HG03280 (cell line): Measurements from ENCODE around the gene PDHB.

Source experiments
- ATAC-seq: cut with Tn5 transposase; IDR thresholded peaks from one replicate; pipeline ENCODE4 v1.9.1; 2021; ENCODE audit warnings: mild to moderate bottlenecking, moderate library complexity; ENCODE audit not compliant: unreplicated experiment

Gene PDHB

DNA sequence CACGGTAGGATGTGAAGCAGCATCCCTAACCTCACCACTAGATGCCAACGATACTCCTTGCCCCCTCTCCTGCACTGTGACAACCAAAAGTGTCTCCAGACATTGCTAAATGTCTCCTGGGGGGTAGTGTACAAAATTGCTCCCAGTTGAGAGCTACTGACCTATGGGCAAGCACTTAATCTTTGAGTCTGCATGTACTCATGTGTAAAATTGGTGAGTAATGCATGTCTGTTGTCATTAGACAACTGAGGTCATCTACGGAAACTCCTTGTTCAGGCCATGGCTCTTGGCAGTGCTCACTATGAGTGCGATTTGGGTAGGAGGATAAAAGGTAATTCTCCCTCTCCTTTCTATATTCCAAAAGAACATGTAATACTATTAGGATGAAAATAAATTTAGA lies 29.2 kb downstream of the PDHB start:
- no peak for ATAC-seq

DNA sequence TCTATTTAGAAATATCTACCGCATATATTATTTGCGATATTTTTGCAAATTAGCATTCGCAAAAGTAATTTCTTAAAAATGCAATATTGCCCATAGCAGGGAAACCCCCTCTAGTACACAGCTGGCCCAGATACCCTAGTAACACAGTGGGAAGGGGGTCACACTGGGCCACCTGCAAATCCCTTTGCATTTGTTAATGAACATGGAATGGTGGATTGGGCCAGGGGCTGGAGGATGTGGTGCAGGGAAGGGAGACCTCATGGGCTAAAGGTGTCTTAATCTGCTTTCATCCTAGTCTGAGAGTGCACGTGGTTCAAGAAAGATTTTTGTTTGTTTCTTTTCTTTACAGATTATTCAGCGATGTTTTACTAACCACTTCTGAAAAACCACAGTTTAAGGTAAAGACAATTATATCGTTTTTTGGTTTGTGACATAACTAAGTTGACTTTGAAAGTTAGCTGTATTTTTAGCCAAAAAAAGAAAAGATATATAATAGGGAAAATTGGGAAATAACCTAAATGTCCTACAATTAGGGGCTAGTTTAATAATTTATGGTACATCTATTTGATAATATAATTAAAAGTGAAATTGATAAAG lies 30.0 kb downstream of the PDHB start:
- no peak for ATAC-seq

DNA sequence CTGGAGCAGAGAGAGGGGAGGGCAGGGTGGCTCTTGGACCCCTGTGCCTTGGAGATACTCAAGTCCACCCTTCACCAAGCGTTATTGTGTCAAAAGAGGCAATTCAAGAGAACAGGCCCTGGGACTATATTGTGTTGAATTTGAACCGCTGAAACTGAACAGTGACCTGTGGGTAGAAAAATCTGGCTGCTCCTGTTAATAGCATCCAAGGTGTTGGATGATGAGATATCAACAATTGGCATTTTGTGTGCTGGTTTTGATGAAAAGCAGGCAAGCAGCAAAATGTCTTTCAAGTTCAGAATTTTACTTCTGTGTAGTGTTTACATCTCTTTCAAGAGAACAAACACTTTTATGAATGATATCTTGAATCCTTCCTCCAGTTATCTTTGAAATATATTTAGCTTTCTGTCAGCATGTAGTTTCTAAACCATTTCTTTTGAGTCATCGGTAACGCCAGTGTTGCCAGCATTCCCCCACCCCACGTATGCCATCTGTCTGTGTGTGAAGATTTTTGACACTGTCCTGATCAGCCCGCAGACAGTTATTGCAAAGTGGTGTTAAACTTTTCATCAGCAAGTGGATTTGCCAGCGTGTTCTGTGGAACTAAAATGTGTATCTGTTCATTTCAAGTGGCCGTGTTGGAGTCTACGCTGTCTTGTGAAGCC lies 34.8 kb downstream of the PDHB start:
- ATAC-seq = no peak

DNA sequence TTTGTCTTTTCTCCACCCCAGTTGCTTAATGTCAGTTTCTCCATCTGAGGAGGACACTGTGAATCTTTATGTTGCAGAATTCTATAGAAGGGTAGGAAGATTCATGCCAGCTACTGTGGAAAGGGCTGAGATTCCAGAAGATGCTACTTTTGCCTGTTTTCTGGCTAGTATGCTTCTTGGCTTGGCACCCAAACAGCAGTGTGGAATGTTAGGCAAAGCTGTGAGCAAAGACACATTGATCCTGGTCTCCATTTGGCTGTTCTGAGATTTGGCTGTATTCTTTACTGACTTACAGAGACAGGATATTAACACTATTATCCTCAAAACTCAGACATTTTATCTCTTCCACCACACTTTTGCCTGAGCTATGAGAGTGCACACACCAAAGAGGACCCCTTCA lies 39.3 kb downstream of the PDHB start:
- no peak for ATAC-seq

- ATAC-seq = no peak
Measured at GRCh38 chr3:58392181-58392580, 41.5 kb downstream of the PDHB start.

DNA sequence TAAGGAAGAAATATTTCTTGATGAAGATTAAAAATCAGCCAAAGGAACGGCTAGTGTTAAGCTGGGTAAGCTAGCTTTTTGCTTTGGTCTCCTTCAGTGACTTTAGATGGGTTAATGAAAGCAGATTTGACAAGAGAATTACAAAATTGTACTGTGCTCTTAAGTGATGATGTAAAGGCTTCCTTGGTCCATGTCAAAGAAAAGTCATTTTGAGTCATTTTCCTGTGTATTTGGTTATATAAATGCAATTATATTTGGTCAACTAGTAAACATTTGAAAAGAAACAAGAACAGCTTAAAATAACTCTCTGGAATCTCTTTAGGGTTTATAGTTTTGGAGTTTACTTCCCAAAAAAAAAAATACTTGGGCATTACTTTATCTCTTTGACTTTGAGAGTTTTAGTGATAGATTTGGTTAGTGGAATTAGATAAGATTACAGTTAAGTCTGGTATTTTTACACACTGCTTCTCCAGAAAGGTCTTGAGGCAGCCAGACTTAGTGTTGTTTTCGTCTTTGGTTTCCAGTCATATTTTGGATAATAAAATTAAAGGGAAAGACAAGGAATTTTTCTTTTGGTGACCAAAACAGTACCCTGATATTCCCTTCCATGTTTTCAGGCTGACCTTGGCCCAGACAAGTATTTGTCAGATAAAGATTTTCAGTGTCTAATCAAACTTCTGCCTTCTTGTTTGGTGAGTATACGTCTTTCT lies 42.3 kb downstream of the PDHB start:
- ATAC-seq = no peak

GRCh38 chr3:58388550-58389091 lies 45.0 kb downstream of the PDHB start:
- no peak for ATAC-seq

GRCh38 chr3:58387650-58388546 lies 45.7 kb downstream of the PDHB start:
- no peak for ATAC-seq

- ATAC-seq = no peak
Measured at GRCh38 chr3:58386626-58387365, 46.8 kb downstream of the PDHB start.

DNA sequence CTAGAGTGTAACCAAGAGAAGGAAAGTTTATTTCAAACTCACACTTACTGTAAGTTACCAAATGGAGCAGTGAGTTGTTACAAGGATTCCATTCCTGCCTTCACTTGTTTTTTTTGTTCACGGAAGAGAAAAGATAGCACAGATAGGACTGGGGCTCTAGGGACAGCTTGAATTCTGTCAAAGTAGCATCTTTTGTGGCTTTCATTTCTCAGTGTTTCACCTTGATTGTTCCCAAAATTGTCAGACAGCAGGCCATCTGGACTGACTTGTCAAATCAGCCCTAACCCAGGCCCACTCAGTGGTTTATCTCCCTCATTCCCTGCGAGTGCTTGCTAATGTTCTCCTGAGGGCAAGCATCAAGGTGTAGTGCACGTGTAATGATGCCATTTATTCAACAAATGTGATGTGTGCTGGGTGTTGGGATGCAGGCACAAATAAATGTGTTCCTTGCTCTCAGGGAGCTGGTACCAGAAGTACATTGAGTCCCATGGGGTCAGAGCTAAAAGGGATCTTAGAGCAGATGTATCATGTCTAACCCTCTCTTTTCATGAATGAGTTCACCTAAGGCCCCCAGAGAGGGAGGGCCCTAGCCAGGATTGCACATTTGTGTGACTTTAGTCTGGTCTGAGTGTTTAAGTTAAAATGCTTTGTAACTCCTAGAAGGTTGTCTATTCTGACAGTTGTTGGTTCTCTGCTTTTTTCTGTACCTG lies 49.1 kb downstream of the PDHB start:
- ATAC-seq = no peak

GRCh38 chr3:58383904-58384303 lies 49.7 kb downstream of the PDHB start:
- no peak for ATAC-seq

- no peak for ATAC-seq
Measured at GRCh38 chr3:58383476-58383875, 50.2 kb downstream of the PDHB start.

- no peak for ATAC-seq
Measured at GRCh38 chr3:58379351-58380073, 54.1 kb downstream of the PDHB start.

DNA sequence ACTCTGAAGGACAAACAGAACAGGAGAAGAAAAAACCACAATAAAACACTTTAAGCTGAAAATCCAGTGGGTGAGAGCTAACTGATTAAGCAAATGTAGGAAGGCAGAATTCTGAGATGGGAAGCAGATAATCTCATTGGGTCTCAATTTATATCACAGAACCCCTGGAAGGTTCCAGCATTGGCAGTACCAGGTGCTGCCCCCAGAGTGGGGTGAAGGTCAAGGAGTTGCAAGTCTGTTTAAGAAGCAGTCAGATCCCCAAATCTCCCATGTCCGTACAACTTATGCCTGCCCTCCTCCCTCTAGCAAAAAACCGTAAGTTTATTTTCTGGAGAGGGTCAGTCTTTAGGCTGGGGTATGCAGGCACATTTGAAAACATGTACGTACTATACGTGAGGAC lies 55.9 kb downstream of the PDHB start:
- ATAC-seq = no peak
